ENCODE measurements around the gene NEDD8.

DNA sequence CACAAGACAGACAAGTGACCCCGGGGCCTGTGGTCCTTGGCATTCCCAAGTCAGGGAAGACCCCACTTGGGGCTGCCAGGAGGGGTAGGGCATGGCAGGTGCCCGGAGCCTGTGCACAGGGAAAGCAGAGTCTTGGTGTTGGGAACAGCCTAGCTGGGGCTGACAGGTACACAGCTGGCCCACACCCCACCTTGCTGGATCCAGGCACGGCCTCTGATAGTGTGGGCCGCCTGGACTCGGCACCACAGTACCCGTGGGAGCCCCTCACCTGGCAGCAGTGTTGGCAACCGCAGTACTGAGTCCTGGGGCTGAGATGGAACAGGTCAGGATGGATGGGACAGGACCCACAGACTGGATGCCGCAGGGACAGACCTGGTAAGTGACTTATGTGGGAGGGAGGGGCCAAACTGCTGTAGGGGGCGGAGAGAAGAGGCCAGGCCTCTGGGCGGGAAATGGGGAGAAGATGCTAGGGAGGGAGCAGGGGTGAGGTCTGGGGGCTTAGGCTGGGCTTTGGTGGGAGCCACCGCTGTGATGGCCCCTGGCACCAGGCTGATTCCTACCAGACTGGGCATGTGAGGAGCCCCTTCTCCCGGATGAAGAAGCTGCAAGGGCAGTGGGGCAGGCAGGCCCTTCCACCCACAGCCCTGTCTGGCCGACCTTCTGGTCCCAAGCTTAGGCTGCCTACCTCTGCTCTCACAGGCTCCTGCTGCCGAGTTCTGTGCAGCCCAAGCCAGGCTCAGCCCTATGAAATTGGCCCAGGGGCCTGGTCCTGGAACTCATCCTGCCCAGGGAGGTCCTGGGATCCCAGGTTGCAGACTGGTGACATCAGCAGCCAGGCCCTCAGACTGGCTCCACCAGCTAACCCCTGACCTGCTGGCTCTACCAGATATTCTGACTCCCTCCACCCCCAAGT lies 30.9 kb upstream of the NEDD8 start, which contains the start of gene TGM1:
- TF ChIP-seq, protein P1, sequence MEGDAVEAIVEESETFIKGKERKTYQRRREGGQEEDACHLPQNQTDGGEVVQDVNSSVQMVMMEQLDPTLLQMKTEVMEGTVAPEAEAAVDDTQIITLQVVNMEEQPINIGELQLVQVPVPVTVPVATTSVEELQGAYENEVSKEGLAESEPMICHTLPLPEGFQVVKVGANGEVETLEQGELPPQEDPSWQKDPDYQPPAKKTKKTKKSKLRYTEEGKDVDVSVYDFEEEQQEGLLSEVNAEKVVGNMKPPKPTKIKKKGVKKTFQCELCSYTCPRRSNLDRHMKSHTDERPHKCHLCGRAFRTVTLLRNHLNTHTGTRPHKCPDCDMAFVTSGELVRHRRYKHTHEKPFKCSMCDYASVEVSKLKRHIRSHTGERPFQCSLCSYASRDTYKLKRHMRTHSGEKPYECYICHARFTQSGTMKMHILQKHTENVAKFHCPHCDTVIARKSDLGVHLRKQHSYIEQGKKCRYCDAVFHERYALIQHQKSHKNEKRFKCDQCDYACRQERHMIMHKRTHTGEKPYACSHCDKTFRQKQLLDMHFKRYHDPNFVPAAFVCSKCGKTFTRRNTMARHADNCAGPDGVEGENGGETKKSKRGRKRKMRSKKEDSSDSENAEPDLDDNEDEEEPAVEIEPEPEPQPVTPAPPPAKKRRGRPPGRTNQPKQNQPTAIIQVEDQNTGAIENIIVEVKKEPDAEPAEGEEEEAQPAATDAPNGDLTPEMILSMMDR (IDR thresholded peaks at IDR 0.05): no peak
- no peak for TF ChIP-seq POLR2A (IDR thresholded peaks at IDR 0.05)

All from right lobe of liver (tissue), 4 donors.